HG03342 (cell line): Measurements from ENCODE around the gene PRKCI.
"Not testable (repeated sequence)": the region's sequence is repeated elsewhere in the genome, so short reads cannot be mapped to it uniquely, and the experiment has no call there.

ENCODE experiments used
- ATAC-seq: cut with Tn5 transposase; IDR thresholded peaks from one replicate; pipeline ENCODE4 v1.9.1; 2021; ENCODE audit warnings: mild to moderate bottlenecking, moderate library complexity; ENCODE audit not compliant: unreplicated experiment

Gene PRKCI

DNA sequence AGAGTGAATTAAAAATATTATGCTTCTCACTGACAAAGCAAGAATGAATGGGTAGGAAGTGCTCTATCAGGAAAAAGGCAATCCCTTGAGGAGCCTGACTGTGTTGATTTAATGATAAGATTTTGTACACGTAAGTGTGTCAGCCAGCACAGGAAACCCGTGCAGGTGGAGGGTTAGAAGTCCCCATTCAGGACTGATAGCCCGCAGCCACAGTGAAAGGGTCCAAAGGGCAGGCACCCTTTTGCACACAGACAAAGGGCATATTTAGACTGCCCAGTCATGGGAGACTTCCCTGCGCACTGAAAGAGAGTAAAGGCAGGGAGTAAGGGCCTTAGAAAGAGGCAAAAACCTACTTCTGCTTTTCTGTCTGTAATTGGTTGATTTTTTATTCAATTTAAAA is 108.9 kb downstream of the PRKCI start:
- ATAC-seq = peak; percentile 70

DNA sequence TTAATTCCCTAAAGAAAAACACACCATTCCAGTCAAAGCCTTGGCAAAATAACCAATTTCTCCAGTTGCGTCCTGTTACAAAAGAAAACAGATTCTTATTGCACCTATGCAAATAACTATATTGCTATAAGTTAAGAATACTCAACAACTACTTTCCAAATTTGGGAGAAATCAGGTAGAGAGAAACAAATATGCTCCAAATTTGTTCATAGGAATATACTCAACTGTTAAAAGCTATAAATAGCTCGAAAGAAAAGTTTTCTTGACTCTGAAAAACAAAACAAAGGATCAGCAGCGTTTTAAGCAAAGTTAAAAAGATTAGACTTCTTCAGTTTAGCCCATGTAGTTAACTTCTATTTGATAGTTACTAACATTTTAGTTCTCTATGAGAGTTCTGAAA is 115.2 kb downstream of the PRKCI start:
- ATAC-seq = no peak

DNA sequence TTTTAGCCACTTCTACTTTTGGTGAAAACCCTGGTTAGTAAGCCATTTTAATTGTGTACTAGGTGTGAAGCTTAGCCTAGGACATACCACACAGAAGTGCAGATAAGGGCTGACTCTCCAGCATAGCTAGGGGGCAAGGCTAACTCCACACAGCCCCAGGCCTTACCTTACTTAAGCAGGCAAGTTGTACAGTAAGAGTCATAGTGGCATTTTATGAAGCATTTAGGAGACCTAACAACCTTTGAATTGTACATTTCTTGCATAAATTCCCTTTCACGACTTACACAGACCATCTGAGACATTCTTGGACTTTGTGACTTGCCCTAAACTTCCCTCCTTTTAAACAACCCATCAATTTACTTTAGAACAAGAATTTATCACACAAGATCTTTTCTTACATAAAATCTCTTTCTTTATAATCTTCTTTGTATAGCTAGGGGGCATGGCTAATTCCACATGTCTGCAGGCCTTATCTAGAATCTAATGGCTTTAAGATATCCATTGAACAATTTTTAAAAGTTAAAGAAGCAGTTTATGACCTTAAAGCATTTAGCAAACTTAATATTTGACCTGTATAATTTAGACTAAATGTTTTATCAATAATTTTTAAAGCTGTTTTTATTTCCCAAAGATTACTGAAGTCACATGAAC is 116.6 kb downstream of the PRKCI start:
- no peak for ATAC-seq

GRCh38 chr3:170342273-170342672 is 120.0 kb downstream of the PRKCI start:
- ATAC-seq = not testable (repeated sequence)

GRCh38 chr3:170343859-170344258 is 121.6 kb downstream of the PRKCI start:
- not testable (repeated sequence) for ATAC-seq

GRCh38 chr3:170344971-170345370 is 122.7 kb downstream of the PRKCI start:
- no peak for ATAC-seq

GRCh38 chr3:170346481-170347392 is 124.5 kb downstream of the PRKCI start:
- no peak for ATAC-seq

GRCh38 chr3:170350515-170351413 is 128.5 kb downstream of the PRKCI start:
- ATAC-seq = peak; percentile 32

GRCh38 chr3:170352936-170353335 is 130.7 kb downstream of the PRKCI start:
- peak; percentile 12 for ATAC-seq

DNA sequence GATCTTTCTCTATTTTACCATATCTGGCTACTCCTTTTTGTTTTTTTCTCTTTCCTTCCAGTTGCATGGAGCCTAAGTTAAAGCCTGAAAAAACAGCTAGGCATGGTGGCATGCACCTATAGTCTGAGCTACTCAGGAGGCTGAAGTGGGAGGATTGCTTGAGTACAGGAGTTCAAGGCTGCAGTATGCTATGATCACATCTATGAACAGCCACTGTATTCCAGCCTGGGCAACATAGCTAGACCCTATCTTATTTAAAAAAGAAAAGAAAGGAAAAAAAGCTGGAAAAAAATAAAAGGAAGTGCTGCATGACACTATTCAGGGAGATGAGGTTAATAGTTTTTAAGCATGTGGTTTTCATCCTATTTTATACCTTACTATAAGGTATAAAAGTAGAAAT is 131.3 kb downstream of the PRKCI start:
- ATAC-seq = no peak

GRCh38 chr3:170354760-170355159 is 132.5 kb downstream of the PRKCI start:
- no peak for ATAC-seq
